IMR-90 (cell line): ENCODE results near the gene RBBP8NL. TPM values are rescaled to one million over a fixed set of nuclear protein-coding genes. Genes with fewer than 3 reads are reported as not detected.

Experiments
- BHLHE40 ChIP-seq: fragments of 150-350 bp; IDR thresholded peaks from 2 replicates; pipeline ENCODE4 v1.6.1; 2016; ENCODE audit warnings: mild to moderate bottlenecking, low read depth, low read length
- CHD1 ChIP-seq: IDR thresholded peaks from 2 replicates; pipeline ENCODE4 v1.6.1; 2012; ENCODE audit warnings: low read depth, low read length, improper control_type of control experiment
- CTCF ChIP-seq: conservative IDR thresholded peaks from 2 replicates; pipeline ENCODE4 v1.5.1; 2012; ENCODE audit warnings: mild to moderate bottlenecking, low read depth, low read length, improper control_type of control experiment
- FOS ChIP-seq: fragments of 150-350 bp; IDR thresholded peaks from 2 replicates; pipeline ENCODE4 v1.6.1; 2016; ENCODE audit warnings: low read depth, low read length
- MXI1 ChIP-seq: IDR thresholded peaks from 2 replicates; pipeline ENCODE4 v1.6.1; 2012; ENCODE audit warnings: low read depth, mild to moderate bottlenecking, low read length, moderate library complexity, borderline replicate concordance
- RAD21 ChIP-seq: IDR thresholded peaks from 2 replicates; pipeline ENCODE4 v1.6.1; 2012; ENCODE audit warnings: low read length, improper control_type of control experiment
- RFX5 ChIP-seq: IDR thresholded peaks from 2 replicates; pipeline ENCODE4 v1.8.0; 2012; ENCODE audit warnings: low read depth, mild to moderate bottlenecking, low read length, moderate library complexity
- polyA plus RNA-seq, 3 experiments: library from polyadenylated mRNA; depleted of rRNA; stranded (reverse); fragments of >200 nt; gene quantifications; 2 replicates each; pipeline ENCODE4 v1.2.3, GENCODE V29; 2012; ENCODE audit warnings: low replicate concordance in 1 of 3
- total RNA-seq: library from RNA; depleted of rRNA; stranded (reverse); fragments of >200 nt; gene quantifications from 2 replicates; pipeline ENCODE4 v1.2.3, GENCODE V29; 2012

The RBBP8NL gene
- total and polyA plus RNA-seq, 2 of the 4 experiments (the other 2 are of a cell fraction), result not detected

GRCh38 chr20:62430866-62431447 is 3.6 kb upstream of the RBBP8NL start (continued):
- no peak for TF ChIP-seq CTCF
- no peak for TF ChIP-seq FOS
- TF ChIP-seq MXI1, result no peak
- TF ChIP-seq RFX5, result no peak
- TF ChIP-seq RAD21, result no peak
- TF ChIP-seq CHD1, result no peak
- TF ChIP-seq BHLHE40, result no peak
